A673 (cell line): ENCODE results near the gene CAMKK2.

Source experiments
- CTCF ChIP-seq: fragments of 300-800, 200-600 bp; sonication (generic); conservative IDR thresholded peaks from 2 replicates; pipeline ENCODE4 v1.5.1; 2017; ENCODE audit warnings: low read depth, mild to moderate bottlenecking, antibody characterized with exemption, low read length, moderate library complexity, mixed read lengths
- EZH2 ChIP-seq: fragments of 200-600 bp; sonication (generic); IDR thresholded peaks from 2 replicates; pipeline ENCODE4 v1.6.1; 2017; ENCODE audit warnings: borderline replicate concordance, low read depth, mild to moderate bottlenecking, mixed read lengths, antibody characterized with exemption, low read length; ENCODE audit not compliant: poor library complexity, severe bottlenecking

DNA sequence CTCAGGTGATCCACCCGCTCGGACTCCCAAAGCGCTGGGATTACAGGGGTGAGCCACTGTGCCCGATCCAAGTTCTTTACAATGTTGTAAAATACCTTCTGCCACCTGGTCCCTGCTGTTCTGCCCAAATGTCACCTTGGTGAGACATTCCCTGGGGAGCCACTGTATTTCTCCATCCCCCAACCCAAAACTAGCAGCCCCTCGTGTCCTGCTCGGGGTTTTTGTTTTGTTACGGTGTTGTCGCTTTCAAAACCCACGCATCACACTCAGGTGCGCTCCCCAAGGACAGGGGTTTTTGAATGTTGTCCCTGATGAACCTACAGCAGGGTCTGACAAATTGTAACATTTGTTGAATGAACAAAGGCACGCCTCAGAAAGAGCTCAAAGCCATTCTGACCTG lies 37.4 kb downstream of the CAMKK2 start:
- no peak for TF ChIP-seq CTCF
- TF ChIP-seq EZH2: no peak
